ENCODE data around the gene NUP43.

GRCh38 chr6:149783551-149783950 is 37.2 kb upstream of the NUP43 start:
- TF ChIP-seq POLR2AphosphoS5 (IDR thresholded peaks at IDR 0.05; ENCODE audit: low read depth, low read length) (no peak), POLR2A (IDR thresholded peaks at IDR 0.05; ENCODE audit: low read depth, low read length) (no peak)

Measured in GM12891 (cell line).